ENCODE measurements around the gene DCXR. TPM values are rescaled to one million over a fixed set of nuclear protein-coding genes. Genes with fewer than 3 reads are reported as not detected.
A peak's percentile ranks its signal among the peaks of the same experiment; 100 is the strongest.

The DCXR gene
- total RNA-seq, 4 donors from 2014 or later: 23.8 to 125 (median 67.5) TPM

DNA sequence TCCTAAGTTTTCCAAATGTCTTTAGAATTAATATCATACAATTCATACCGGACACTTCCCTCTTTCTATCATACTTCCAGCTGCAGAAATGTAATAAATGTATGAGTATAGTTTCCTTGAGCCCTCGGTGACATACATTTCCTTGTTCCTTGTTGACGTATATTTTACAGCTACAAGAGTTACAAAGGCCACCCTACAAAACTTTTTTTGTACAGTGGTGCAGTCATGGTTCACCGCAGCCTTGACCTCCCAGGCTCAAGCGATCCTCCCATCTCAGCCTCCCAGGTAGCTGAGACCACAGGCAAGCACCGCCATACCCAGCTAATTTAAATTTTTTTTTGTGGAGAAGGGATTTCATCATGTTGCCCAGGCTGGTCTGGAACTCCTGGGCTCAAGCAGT lies 35.3 kb upstream of the DCXR start:
- intact Hi-C loops (cut with DNase I; ENCODE audit: low total_unique reads): no loop called here
- no peaks in the 10 kb centered on the region for H3K9me3 ChIP-seq
- no peak for TF ChIP-seq POLR2A (IDR thresholded peaks at IDR 0.05)
- TF ChIP-seq, protein P1, sequence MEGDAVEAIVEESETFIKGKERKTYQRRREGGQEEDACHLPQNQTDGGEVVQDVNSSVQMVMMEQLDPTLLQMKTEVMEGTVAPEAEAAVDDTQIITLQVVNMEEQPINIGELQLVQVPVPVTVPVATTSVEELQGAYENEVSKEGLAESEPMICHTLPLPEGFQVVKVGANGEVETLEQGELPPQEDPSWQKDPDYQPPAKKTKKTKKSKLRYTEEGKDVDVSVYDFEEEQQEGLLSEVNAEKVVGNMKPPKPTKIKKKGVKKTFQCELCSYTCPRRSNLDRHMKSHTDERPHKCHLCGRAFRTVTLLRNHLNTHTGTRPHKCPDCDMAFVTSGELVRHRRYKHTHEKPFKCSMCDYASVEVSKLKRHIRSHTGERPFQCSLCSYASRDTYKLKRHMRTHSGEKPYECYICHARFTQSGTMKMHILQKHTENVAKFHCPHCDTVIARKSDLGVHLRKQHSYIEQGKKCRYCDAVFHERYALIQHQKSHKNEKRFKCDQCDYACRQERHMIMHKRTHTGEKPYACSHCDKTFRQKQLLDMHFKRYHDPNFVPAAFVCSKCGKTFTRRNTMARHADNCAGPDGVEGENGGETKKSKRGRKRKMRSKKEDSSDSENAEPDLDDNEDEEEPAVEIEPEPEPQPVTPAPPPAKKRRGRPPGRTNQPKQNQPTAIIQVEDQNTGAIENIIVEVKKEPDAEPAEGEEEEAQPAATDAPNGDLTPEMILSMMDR (IDR thresholded peaks at IDR 0.05): no peak

DNA sequence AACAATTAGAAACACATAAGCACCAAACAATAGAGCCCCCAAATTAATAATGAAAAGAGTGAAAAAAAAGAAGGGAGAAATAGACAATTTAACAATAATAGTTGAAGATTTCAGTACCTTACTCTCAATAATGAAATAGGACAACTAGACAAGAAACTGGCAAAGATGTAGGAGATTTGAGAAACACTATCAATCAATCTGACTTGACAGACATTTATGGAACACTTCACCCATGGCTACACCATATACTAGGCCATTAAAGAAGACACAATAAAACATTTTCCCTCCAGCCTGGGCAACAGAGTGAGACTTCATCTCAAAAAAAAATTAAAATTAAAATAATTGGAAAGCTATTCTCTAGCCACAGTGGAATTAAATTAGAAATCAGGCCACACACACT lies 33.1 kb upstream of the DCXR start:
- Histone ChIP-seq H3K36me3 (no peaks in the 10 kb centered on the region), H3K9me3 (no peaks in the 10 kb centered on the region), H3K4me3 (no peak overlapping the region), H3K4me1 (no peaks in the 10 kb centered on the region), H3K27me3 (no peaks in the 10 kb centered on the region), H3K27ac (no peak overlapping the region)
- intact Hi-C loops (cut with DNase I; ENCODE audit: low total_unique reads): no loop called here
- DNase-seq: no peak
- TF ChIP-seq, protein P1 (IDR thresholded peaks at IDR 0.05): no peak
- TF ChIP-seq POLR2A (IDR thresholded peaks at IDR 0.05): no peak

More for the DNA sequence above, 35.3 kb upstream of the DCXR start:
- no peaks in the 10 kb centered on the region for H3K36me3 ChIP-seq
- H3K27me3 ChIP-seq: no peaks in the 10 kb centered on the region
- no peaks in the 10 kb centered on the region for H3K4me1 ChIP-seq
- H3K27ac ChIP-seq: no peak overlapping the region
- DNase-seq: no peak
- H3K4me3 ChIP-seq: no peak overlapping the region

DNA sequence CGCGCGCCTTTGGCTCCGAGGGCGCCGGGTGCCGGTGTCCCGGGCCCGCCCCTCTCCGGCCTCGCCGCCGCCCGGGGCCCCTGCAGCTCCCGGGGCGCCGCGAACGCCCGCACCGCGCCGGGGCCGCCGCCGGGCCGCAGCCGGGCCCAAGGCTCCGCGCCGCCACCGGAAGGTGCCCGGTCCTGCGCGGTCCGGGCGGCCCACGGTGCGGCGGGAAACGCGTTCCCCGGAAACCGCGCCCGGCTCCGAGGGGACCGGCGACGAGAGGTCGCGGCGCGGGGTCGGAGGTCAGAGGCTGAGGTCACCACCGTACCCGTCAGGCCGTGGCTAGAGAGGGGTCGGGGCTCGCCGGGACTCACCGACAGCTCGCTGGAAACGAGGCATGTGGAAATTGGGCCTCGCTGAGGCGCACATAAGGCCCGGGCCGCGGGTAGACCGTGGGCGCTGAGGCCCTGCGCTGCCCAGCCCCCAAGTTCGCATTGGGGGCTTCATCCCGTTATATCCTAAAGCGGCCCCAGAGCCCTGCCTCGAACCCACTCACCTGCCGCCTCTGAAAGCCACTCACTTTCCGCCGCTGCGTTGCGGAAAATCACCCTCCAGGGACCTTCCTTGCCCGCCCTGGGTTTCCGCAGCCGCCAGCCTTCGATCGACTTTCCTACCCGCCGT lies 28.3 kb upstream of the DCXR start, which contains the start of gene DUS1L:
TSS of gene DUS1L (minus strand) at position 167 of the 666 bp plus-strand sequence. CDS start 745 bp downstream, outside the sequence.
- no peaks in the 10 kb centered on the region for H3K36me3 ChIP-seq
- peak; percentile 54 to 62 for DNase-seq

DNA sequence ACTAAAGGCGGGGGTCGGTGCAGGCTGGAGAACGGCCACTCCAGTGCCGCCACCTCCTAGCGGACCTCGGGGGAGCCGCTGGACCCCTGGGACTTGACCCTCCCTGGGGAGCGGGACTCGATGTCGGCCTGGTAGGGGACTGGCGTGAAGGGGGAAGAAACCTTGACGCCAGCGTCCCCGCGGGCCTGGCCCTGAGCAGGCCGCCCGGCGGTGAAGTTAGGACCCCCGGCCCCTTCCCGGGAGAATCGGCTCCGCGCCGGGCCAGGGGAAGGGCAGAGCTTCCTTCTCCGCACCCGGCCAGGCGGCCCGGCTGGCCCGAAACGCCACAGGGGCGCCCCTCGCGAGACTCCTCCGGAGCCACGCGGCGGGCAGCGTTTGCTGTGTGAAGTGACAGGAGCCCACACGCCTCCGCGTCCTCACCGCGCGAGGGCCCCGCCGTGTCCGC lies 27.7 kb upstream of the DCXR start:
- no peak for DNase-seq
- intact Hi-C loops (cut with DNase I; ENCODE audit: low total_unique reads): no loop called here
- no peak for TF ChIP-seq POLR2A (IDR thresholded peaks at IDR 0.05)
- TF ChIP-seq, protein P1 (IDR thresholded peaks at IDR 0.05): no peak
- Histone ChIP-seq H3K4me1 (peaks cover 0 to 10% of the 10 kb centered on the region in 2 donors), H3K27me3 (no peaks in the 10 kb centered on the region), H3K9me3 (no peaks in the 10 kb centered on the region), H3K4me3 (peak overlapping the region; percentile 69 to 75), H3K27ac (peak overlapping the region; percentile 88 to 92), H3K36me3 (no peaks in the 10 kb centered on the region)

More for the DNA sequence above, 28.3 kb upstream of the DCXR start, which contains the start of gene DUS1L:
- peak; percentile 27 to 55 for TF ChIP-seq POLR2A (IDR thresholded peaks at IDR 0.05)
- TF ChIP-seq, protein P1 (IDR thresholded peaks at IDR 0.05): peak in 2 of 4 experiments; percentile 40 to 43
- peaks cover 0 to 10% of the 10 kb centered on the region in 2 donors for H3K4me1 ChIP-seq
- peak within 1 kb of the TSS; percentile 88 to 92 for H3K27ac ChIP-seq
- no peaks in the 10 kb centered on the region for H3K9me3 ChIP-seq
- peak within 1 kb of the TSS; percentile 69 to 75 for H3K4me3 ChIP-seq
- H3K27me3 ChIP-seq: no peaks in the 10 kb centered on the region
- intact Hi-C loops (cut with DNase I; ENCODE audit: low total_unique reads): no loop called here

DNA sequence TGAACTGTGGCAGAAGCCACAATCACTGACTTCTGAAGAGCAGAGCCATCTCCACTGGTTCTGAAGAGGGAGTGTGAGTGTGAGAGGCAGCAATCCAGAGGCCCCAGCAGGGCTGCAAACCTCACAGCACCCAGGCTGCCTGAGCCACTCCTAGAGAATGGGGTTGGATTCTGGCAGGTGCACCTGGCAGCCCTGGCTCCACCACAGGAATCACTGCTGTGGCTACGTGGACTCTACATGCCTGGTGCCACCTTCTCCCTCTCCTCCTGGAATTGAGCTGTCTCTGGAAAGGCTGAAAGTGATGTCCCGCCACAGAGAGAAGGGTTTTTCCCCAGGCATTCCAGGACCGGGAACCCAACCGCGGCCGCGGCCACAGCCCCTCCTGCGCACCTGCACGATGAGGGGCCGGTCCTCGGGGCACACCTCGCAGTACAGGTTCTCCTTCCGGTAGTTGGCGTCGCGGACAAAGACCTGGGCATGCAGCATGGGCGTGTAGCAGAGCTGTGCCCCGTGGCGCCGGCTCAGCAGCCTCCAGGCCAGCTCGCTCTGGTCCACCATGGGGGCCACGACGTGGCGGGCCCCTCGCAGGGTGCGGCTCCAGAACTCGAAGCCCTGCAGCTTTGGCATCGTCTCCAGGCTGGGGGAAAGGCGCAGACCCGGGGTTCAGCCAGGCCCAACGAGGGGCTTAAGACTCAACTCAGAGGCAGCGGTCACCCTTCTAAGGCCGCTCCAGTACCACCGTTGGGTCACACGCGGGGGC lies 27.1 kb upstream of the DCXR start:
- no peaks in the 10 kb centered on the region for H3K27me3 ChIP-seq
- TF ChIP-seq, protein P1 (IDR thresholded peaks at IDR 0.05): no peak
- TF ChIP-seq POLR2A (IDR thresholded peaks at IDR 0.05): no peak
- H3K4me3 ChIP-seq: peak overlapping the region; percentile 69 to 75
- no peaks in the 10 kb centered on the region for H3K9me3 ChIP-seq
- no peak for DNase-seq
- H3K27ac ChIP-seq: peak overlapping the region; percentile 88 to 92
- H3K4me1 ChIP-seq: peaks cover 0 to 10% of the 10 kb centered on the region in 2 donors
- no peaks in the 10 kb centered on the region for H3K36me3 ChIP-seq
- intact Hi-C loops (cut with DNase I; ENCODE audit: low total_unique reads): no loop called here
